GDM1 (cell line): ENCODE results near the gene WDHD1.
"Not testable (repeated sequence)": the region's sequence is repeated elsewhere in the genome, so short reads cannot be mapped to it uniquely, and the experiment has no call there.

Source experiments
- DNase-seq: peaks from one replicate; lab custom pipeline; 2025; lab: John Stamatoyannopoulos, UW

Gene WDHD1

DNA sequence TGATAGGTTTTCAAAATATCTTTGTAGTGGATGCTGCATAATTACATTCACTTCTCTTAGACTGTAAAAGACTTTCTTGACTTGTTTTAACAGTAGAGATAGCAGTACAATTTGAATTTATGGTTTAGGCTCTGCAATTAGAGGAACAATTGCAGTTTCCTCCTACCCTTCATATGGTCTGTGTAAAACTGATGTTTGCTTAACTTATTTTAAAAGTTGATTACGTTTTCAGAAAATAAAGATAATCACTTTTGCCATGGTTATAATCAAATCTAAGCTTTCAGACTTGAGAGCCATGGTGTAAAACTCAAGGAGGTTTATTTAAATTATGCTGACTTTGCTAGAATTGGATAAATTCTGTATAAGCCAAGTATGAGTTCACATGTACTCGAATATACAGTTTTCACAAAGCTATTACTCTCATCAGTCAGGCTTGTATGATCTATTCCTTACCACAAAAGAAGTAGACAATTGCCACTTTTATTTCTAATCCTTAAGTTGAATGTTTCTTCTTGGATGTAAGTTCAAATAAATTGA, 22.1 kb upstream of the WDHD1 start:
- no peak for DNase-seq

DNA sequence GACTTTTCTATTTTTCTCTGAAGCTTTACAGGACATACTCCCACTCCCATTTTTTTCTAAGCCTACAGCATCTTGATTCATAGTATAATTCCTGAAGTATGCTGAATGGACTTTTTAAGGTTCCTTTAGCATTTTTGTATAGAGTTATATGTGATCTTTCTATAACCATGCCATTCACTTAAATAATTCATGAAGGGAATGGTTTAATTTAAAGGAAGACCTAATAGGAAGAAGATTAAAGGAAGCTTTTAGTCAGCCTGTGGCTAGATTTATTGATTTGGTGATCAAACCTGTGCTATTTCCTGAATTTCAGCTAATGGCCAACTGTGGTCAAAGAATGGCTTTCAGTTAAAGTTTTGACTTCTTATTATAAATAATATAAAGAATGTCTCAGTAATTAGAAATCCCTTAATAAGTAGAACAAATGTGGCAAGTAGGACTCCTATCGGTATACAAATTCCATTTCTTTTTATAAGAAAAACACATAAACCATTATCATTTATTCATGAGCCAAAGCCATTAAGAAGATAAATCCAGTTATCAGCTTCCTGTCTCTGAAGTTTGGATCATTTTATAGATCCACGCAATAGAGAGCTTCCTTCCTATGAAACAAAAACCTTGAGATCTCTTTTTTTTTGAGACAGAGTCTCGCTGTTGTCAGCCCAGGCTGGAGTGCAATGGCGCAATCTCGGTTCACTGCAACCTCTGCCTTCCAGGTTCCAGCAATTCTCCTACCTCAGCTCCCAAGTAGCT, 20.6 kb upstream of the WDHD1 start:
- DNase-seq = no peak

DNA sequence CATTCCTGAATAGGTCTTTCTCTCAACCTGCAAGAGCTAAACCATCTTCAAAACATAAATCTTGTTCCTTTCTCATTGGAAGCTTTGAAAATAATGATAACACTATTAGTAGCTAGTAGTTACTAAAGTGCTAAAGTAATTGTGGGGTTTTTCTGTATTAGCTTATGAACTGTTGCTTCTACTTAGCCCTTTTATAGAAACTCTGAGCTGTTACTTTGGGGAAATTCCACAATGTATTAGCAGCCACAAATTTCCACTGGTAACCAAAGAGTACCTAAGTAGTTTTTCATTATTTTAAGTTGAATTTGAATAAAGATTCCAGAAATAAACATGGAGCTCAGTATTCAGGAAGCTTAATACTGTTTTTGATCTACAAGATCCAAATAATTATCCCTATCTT, 18.2 kb upstream of the WDHD1 start:
- DNase-seq = no peak

DNA sequence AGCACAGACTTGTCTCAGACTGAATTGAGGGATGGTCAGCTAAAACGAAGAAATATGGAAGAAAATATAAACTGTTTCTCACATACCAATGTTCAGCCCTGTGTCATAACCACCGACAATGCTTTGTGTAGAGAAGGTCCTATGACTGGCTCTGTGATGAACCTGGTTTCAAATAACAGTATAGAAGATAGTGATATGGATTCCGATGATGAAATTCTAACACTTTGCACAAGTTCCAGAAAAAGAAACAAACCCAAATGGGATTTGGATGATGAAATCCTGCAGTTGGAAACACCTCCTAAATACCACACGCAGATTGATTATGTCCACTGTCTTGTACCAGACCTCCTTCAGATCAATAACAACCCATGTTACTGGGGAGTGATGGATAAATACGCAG, 16.6 kb upstream of the WDHD1 start:
- no peak for DNase-seq

DNA sequence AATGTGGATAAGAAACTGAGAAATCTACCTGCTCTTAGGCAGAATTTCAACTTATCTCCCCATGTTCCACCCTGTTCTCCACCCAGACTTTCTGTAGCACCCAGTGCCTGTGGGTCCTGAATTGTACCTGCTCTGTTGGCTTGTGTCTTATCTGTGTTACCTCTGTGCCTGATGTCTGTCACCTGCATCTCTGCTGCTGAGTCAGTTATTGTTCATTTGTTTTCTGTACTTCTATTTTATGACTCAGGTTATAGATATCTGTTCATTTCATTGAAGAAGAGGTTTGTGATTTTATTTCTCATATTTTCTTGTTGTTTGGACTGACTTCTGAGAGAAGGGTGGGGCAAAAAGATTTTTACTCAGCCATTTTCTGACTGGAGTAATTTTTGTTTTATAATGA, 11.8 kb upstream of the WDHD1 start:
- no peak for DNase-seq

DNA sequence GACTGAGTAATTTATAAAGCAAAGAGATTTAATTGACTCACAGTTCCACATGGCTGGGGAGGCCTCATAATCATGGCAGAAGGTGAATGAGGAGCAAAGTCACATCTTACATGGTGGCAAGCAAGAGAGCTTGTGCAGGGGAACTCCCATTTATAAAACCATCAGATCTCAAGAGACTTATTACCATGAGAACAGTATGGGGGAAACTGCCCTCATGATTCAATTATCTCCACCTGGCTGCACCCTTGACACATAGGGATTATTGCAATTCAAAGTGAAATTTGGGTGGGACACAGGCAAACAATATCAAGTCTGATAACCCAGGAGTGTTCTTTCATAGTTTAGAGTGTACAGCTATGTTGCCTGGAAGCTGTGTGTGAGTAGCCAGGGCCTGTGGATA, 11.1 kb upstream of the WDHD1 start:
- not testable (repeated sequence) for DNase-seq

DNA sequence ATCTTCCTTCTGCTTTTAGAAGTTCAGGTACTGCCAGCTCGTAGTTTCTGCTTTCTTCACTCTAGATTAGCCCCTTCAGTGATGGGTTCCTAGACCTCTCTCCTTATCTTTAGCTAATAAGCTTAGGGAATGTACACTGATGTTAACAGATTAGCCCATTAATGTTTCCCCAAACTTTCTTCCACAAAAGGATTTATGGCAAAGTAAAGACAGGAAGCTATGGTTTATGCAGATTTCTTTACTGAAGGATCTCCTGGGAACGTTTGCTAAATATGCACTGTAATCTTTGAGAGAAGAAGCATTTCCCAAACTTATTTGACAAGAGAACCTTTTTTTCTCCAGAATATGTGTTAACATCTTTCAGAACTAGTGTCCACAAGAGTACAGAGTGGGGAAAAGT, 4.3 kb upstream of the WDHD1 start:
- no peak for DNase-seq

DNA sequence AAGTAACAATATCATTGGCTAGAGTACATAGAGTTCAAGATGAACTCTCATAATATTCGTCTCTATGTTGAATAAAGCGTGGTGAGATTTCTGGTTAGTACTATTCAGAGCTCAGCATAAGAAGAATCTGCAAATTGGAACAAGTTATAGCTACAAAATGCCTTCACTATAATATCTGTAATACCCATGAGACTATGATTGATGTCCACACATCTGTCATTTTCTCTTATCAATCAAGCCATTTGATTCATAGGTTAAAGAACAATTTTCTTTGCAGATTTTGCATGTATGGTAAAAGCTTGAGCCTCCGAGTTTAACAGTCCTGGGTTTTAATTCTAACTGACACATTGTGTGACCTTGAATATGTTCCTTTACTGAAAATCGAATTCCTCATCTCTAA, 1.6 kb upstream of the WDHD1 start:
- no peak for DNase-seq

DNA sequence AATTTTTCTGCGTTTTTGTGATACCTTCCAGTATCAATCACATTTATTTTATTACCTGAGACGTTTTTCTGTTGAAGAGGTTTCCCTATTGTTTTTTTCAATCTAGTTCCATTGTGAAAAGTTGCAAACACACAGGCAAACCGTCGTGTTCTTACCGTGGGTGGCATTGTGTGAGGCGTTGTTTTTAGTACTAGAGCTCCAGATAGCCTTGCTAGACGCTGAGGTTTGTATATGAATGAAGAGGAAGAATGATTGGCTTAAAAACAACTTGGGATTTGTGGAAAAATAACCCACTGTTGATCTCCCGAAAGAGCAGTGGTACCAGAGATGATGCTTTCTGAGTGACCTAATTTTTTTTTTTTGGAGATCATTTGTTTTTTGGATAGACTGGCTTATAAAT, 1.2 kb upstream of the WDHD1 start:
- DNase-seq = no peak

DNA sequence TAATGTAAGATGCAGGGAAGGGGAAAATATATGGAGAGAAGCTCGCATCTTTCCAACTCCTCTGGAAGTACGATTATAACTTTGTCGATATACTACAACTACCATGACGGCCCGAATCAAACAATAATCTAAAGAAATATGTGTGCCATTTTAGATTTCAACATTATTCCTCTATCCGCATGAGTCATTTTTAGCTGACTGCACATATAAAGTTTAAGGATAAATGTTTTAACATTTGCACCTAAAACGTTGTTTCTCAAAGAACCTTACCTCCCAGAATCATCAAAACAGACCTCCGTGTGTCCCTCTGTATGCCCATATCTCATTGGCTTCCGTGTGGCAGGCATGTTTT, 482 bp downstream of the WDHD1 start:
- DNase-seq = no peak

DNA sequence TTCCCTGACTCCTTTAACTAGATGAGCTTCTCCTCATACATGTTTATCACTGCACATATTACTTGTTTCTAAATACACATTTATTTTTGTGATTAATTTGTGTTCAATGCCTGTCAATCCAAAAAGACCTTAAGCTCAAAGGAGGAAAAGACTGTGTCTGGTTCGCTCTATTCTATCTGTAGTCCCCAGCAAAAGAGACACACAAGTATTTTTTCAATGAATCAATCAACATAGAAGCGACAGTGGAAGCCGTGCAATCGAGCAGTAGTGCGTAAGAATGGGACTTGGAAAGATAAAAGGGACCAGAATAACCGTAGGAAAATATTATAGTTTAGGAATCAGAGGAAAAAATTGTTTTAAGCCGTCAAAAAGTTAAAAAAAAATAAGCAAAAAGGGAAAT, 951 bp downstream of the WDHD1 start:
- DNase-seq = no peak

DNA sequence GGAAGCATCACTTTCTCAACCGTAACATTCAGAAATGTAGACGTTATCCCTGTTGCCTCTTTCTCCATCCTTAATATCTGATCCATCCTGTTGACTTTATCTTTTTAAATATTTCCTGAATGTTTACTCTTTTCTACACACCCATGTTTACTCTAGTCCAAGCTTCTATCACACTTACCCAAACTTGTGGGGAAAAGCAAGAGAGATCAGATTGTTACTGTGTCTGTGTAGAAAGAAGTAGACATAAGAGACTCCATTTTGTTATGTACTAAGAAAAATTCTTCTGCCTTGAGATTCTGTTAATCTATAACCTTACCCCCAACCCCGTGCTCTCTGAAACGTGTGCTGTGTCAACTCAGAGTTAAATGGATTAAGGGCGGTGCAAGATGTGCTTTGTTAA, 2.5 kb downstream of the WDHD1 start:
- DNase-seq = not testable (repeated sequence)

DNA sequence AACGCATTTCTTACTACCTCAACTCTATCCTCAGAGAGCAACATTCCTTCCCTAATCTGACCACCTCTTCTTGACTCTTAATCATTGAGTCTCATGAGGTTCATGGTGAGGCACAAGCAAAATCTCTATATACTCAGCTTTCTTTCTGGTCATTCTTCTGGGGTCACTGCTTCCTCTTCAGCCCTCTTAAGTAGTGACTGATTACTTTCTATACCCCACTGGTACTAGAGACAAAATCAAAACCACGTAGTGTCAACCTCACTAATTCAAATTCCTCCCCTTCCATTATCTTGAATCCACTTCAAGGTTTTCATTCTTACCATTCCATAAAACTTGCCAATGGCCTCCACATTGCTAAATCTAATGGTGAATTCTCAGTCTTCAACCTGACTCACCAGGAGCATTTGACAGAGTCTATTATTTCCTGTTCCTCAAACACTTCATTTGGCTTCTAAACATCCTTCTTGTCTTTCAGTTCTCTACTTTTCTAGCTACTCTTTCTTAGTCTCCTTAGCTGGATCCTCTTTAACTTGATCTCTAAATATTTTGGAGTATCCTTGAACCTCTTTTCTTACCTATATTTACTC, 6.8 kb downstream of the WDHD1 start:
- DNase-seq = no peak

DNA sequence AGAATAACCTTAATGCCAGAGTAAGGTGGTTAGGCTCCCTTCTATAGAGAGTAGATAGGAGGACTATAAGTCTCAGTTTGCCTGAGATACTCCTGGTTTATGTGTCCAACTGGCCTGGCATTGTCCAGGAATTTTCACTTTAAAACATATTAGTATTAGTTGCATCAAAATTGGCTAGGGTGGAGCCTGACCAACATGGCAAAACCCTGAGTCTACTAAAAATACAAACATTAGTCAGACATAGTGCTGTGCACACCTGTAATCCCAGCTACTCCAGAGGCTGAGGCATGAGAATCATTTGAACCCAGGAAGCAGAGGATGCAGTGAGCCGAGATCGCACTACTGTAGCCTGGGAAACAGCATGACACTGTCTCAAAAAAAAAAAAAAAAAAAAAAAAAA, 11.9 kb downstream of the WDHD1 start:
- DNase-seq = no peak

DNA sequence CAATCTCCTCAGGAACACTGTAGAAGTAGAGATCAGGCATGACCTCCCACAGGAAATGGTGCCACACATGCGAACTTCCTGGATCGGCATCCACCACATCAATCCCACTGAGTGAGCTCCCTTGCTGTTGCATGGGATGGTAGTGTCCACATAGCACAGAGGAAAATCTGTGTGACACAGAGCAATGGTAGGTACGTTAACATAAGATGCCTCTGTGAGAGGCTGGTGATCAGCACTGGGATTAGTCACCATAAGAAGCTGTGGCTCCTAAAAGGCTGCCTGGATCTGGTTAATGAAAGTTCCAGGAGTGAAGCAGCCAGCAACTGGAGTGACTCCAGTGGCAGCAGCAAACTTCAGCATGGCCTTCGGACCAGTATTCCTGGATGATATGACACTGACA, 21.8 kb downstream of the WDHD1 start:
- DNase-seq = no peak

DNA sequence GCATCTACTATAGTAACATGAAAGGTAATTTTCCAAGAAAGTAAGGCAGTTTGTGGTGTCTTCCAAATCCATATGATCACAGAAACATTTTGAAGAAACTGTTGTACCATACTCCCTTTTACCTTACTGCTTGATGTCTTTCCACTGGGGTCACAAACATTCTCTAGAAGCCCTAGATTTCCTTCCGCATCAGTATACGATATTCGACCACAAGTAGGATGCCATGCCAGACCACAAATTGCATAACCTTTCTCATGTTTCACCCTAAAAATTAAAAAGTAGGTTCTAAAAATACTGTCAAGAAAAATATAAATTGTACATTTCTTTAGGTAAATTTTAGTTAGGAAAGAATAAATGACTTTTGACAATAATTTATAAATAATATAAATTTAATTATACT, 26.5 kb downstream of the WDHD1 start:
- no peak for DNase-seq

DNA sequence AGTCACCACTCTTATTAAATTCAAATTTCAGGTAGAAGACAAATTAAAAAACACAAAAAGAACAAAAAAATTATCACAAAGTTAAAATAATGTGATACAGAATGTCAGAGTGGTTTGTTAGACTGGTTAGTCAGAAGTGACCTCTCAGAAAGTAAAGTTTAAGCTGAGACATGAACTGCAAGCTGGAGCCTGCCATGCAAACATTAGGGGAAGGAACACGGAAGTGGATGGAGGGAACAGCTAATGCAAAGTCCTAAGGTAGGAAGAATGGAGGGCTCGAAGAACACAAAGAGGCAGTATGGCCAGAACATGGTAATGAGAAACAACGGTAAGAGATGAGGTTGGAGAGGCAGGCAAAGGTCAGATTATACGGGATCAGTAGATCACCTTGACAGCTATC, 41.7 kb downstream of the WDHD1 start:
- no peak for DNase-seq

DNA sequence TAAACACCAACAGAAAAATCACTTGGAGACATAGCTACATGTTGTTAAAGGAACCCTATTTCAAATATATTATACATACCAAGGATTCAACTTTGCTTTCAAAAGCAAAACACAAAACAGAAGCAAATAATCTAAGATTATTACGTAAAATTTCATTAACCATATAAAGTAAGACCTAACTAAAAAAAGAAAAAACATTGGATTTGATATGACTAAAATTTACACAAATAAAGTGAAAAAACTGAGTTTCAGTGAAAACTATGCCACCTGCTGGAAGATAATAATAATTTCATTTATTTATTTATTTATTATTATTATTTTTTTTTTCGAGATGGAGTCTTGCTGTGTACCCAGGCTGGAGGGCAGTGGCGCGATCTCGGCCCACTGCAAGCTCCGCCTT, 45.2 kb downstream of the WDHD1 start:
- DNase-seq = no peak

DNA sequence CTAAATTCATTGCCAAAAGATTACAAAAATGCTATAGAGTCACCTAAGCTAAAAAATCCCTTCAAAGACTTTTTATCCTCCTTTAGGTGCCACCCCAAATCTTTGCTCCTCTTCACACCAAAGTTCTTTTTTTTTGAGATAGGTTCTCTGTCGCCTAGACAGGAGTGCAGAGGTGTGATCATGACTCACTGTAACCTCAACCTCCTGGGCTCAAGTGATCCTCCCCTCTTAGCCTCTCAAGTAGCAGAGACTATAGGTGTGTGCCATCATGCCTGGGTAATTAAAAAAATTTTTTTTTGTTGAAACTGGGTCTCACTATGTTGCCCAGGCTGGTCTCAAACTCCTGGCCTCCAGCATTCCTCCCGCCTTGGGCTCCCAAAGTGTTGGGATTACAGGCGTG, 47.9 kb downstream of the WDHD1 start:
- DNase-seq = no peak

DNA sequence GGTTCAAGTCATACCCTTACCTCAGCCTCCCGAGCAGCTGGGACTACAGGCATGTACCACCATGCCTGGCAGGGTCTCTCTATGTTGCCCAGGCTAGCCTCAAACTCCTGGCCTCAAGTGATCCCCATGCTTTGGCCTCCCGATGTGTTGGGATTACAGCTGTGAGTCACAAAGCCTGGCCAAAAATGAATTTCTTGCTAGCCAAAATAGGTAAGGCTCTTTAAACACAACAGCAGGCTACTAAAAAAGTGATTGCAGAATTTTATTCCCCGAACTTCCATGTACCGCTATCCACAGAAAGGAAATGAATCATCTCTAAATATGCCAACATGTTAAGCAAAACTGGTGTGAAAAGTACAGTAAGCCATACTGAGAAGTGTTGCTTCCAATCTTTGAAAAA, 50.6 kb downstream of the WDHD1 start:
- no peak for DNase-seq

DNA sequence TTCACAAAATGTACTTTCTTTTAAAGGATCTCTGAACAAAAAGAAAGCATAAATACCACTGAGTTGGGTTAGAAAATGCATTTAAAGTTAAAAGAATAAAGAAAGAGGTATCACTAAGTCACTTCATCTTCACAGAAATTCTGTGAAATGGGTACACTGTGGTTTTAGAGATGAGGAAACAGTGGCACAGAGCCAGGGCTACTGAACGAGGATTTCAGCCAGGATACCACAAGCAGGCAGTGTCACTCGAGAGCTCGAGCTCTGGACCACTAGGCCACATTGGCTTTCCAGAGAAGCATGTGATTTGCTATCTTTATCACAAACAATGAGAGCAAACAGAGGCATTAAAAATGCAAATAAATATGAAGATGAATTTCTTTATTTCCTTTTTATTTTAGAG, 51.0 kb downstream of the WDHD1 start:
- DNase-seq = no peak

DNA sequence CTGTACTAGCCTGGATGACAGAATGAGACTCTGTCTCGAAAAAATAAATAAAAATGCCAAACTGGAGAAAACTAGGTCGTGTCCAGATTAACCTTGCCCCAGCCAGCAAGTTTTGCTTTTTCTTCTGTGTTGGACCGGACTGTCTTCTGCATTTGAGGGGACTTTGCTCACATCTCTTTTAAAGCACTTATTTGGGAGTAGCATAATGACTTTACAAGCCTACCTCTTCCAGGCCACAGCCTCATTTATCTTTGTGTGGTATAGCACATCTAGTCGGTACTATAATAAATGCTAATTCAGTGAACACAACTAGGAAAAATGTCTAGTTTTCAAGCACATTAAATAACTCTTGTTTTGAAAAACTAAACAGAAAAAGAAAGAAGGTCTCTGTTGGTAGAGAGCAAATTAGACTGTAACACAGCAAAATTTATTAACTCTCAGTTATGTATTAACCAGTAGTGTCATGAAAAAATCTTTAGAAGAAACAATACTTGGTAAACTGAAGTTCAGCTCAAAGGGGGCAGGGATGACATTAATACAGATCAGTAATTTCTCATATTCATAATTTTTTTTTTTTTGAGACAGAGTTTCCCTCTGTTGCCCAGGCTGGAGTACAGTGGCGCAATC, 52.0 kb downstream of the WDHD1 start:
- DNase-seq = no peak

DNA sequence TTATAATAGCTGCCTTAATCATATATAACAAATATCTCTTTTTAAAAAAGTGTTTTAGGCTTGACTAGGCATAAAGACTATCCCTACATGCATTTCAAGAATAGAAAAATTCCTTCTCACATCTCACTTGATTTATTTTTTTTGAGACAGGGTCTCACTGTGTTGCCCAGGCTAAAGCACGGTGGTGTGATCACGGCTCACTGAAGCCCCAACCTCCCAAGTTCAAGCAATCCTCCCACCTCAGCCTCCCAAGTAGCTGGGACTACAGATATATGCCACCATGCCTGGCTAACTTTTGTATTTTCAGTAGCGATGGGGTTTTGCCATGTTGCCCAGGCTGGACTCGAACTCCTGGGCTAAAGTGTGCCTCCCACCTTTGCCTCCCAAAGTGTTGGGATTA, 59.4 kb downstream of the WDHD1 start:
- no peak for DNase-seq

DNA sequence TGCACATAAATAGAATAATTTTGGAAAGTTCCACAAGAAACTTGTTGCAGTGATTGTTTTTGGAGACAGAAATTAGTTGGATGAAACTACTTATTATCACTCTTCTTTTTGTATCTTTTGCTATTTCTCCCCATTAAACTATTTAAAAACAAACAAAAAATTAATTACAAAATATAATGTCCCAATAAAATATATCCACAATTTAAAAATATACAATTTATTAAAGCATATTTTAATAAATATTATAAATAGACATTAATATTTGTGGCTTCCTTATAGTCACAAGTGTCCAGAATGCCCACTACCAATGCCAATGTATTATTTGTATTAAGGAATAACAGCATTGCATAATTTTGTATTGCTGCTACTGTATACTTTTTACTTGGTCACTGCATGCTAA, 71.8 kb downstream of the WDHD1 start:
- no peak for DNase-seq
